Measurements from ENCODE around the gene S100A5. TPM values are rescaled to one million over a fixed set of nuclear protein-coding genes. Genes with fewer than 3 reads are reported as not detected.

S100A5 gene
- total RNA-seq, 3 donors from 2014 or later: not detected

- H3K4me3 ChIP-seq: no peak overlapping the region
- intact Hi-C loops (cut with DNase I; ENCODE audit: low total_unique reads): no loop called here
- peaks cover 0 to 9% of the 10 kb centered on the region in 2 donors for H3K4me1 ChIP-seq
- H3K27me3 ChIP-seq: no peaks in the 10 kb centered on the region
- H3K27ac ChIP-seq: peak overlapping the region in 1 of 2 donors; percentile 86
- H3K36me3 ChIP-seq: no peaks in the 10 kb centered on the region
- no peak for DNase-seq (ENCODE audit: low spot score in 2 of 2)
- no peaks in the 10 kb centered on the region for H3K9me3 ChIP-seq
- TF ChIP-seq POLR2AphosphoS5 (IDR thresholded peaks at IDR 0.05): no peak
- TF ChIP-seq POLR2A (IDR thresholded peaks at IDR 0.05): no peak
- no peak for TF ChIP-seq CTCF (IDR thresholded peaks at IDR 0.05)
Measured at GRCh38 chr1:153505576-153505975, 35.2 kb downstream of the S100A5 start.

- intact Hi-C loops (cut with DNase I; ENCODE audit: low total_unique reads): no loop called here
- H3K36me3 ChIP-seq: no peaks in the 10 kb centered on the region
- no peak for DNase-seq (ENCODE audit: low spot score in 2 of 2)
- TF ChIP-seq CTCF (IDR thresholded peaks at IDR 0.05) (no peak), POLR2A (IDR thresholded peaks at IDR 0.05) (no peak), POLR2AphosphoS5 (IDR thresholded peaks at IDR 0.05) (no peak)
- no peaks in the 10 kb centered on the region for H3K27me3 ChIP-seq
- no peak overlapping the region for H3K4me3 ChIP-seq
- peaks cover 0 to 9% of the 10 kb centered on the region in 2 donors for H3K4me1 ChIP-seq
- no peaks in the 10 kb centered on the region for H3K9me3 ChIP-seq
- H3K27ac ChIP-seq: no peak overlapping the region
Measured at GRCh38 chr1:153503766-153504165, 37.0 kb downstream of the S100A5 start.

GRCh38 chr1:153498746-153499145 is 42.0 kb downstream of the S100A5 start:
- Histone ChIP-seq H3K4me3 (no peak overlapping the region), H3K4me1 (no peaks in the 10 kb centered on the region), H3K9me3 (no peaks in the 10 kb centered on the region), H3K27ac (no peak overlapping the region), H3K36me3 (no peaks in the 10 kb centered on the region), H3K27me3 (no peaks in the 10 kb centered on the region)
- intact Hi-C loops (cut with DNase I; ENCODE audit: low total_unique reads): no loop called here
- no peak for TF ChIP-seq POLR2AphosphoS5 (IDR thresholded peaks at IDR 0.05)
- no peak for TF ChIP-seq POLR2A (IDR thresholded peaks at IDR 0.05)
- no peak for TF ChIP-seq CTCF (IDR thresholded peaks at IDR 0.05)
- no peak for DNase-seq (ENCODE audit: low spot score in 2 of 2)

GRCh38 chr1:153495536-153495935 is 45.2 kb downstream of the S100A5 start:
- H3K27ac ChIP-seq: no peak overlapping the region
- H3K27me3 ChIP-seq: no peaks in the 10 kb centered on the region
- H3K36me3 ChIP-seq: no peaks in the 10 kb centered on the region
- H3K4me1 ChIP-seq: peaks cover 0 to 7% of the 10 kb centered on the region in 2 donors
- no peak for DNase-seq (ENCODE audit: low spot score in 2 of 2)
- H3K4me3 ChIP-seq: no peak overlapping the region
- H3K9me3 ChIP-seq: no peaks in the 10 kb centered on the region
- intact Hi-C loops (cut with DNase I; ENCODE audit: low total_unique reads): loop anchor here (2.0 kb wide), 1 partner anchor 143 kb away; no protein-coding TSS in a partner anchor
- no peak for TF ChIP-seq POLR2AphosphoS5 (IDR thresholded peaks at IDR 0.05)
- TF ChIP-seq CTCF (IDR thresholded peaks at IDR 0.05): no peak
- no peak for TF ChIP-seq POLR2A (IDR thresholded peaks at IDR 0.05)

GRCh38 chr1:153494976-153495535 is 45.7 kb downstream of the S100A5 start:
- no peaks in the 10 kb centered on the region for H3K9me3 ChIP-seq
- no peak overlapping the region for H3K4me3 ChIP-seq
- no peak overlapping the region for H3K27ac ChIP-seq
- peak in 1 of 2 donors; percentile 63 for DNase-seq (ENCODE audit: low spot score in 2 of 2)
- peaks cover 0 to 7% of the 10 kb centered on the region in 2 donors for H3K4me1 ChIP-seq
- no peaks in the 10 kb centered on the region for H3K36me3 ChIP-seq
- H3K27me3 ChIP-seq: no peaks in the 10 kb centered on the region
- intact Hi-C loops (cut with DNase I; ENCODE audit: low total_unique reads): loop anchor here (2.0 kb wide), 1 partner anchor 142 kb away; no protein-coding TSS in a partner anchor
- TF ChIP-seq CTCF (IDR thresholded peaks at IDR 0.05) (peak; percentile 83 to 96 (median 93)), POLR2AphosphoS5 (IDR thresholded peaks at IDR 0.05) (no peak), POLR2A (IDR thresholded peaks at IDR 0.05) (no peak)

All from breast epithelium (tissue), 4 donors.